Loucy (cell line): ENCODE measurements around the gene MAPRE3.

Experiments
- H2AFZ ChIP-seq: fragments of 200-600 bp; sonication (generic); 2 replicates; pipeline ENCODE4 v1.6.0; 2016; ENCODE audit warnings: antibody characterized with exemption, mild to moderate bottlenecking, low read length, moderate library complexity
- H3F3A ChIP-seq: fragments of 200-600 bp; 2 replicates; pipeline ENCODE4 v1.6.0; 2016; ENCODE audit warnings: antibody characterized with exemption, low read depth, mild to moderate bottlenecking
- H3K27me3 ChIP-seq: fragments of 200-600 bp; sonication (generic); 2 replicates; pipeline ENCODE4 v1.6.1; 2014; ENCODE audit warnings: low read length, mild to moderate bottlenecking; ENCODE audit not compliant: insufficient read depth, poor library complexity, severe bottlenecking
- H3K36me3 ChIP-seq: fragments of 200-600 bp; sonication (generic); 2 replicates; pipeline ENCODE4 v1.6.1; 2016; ENCODE audit warnings: low read length; ENCODE audit not compliant: insufficient read depth
- H3K4me1 ChIP-seq: fragments of 200-600 bp; sonication (generic); 2 replicates; pipeline ENCODE4 v1.5.1; 2014; ENCODE audit warnings: low read length, mild to moderate bottlenecking; ENCODE audit not compliant: insufficient read depth, poor library complexity, severe bottlenecking
- H3K4me2 ChIP-seq: fragments of 200-600 bp; sonication (generic); 2 replicates; pipeline ENCODE4 v1.6.0; 2014; ENCODE audit warnings: antibody characterized with exemption, low read length, low read depth, mild to moderate bottlenecking; ENCODE audit not compliant: poor library complexity, severe bottlenecking
- H3K4me3 ChIP-seq: fragments of 200-600 bp; sonication (generic); 2 replicates; pipeline ENCODE4 v1.5.1; 2014; ENCODE audit warnings: low read length, mild to moderate bottlenecking, mixed read lengths; ENCODE audit not compliant: poor library complexity, severe bottlenecking
- H3K79me2 ChIP-seq: fragments of 200-600 bp; sonication (generic); 2 replicates; pipeline ENCODE4 v1.6.1; 2014; ENCODE audit warnings: low read length; ENCODE audit not compliant: insufficient read depth
- H3K9ac ChIP-seq: fragments of 200-600 bp; sonication (generic); 2 replicates; pipeline ENCODE4 v1.6.0; 2014; ENCODE audit warnings: mild to moderate bottlenecking, low read depth, low read length, moderate library complexity; ENCODE audit not compliant: poor library complexity, severe bottlenecking
- H3K9me2 ChIP-seq: fragments of 200-600 bp; sonication (generic); replicated peaks from 2 replicates; pipeline ENCODE4 v1.6.1; 2016; ENCODE audit warnings: low read depth, low read length, mixed read lengths
- H3K9me3 ChIP-seq: fragments of 200-600 bp; sonication (generic); 2 replicates; pipeline ENCODE4 v1.6.1; 2014; ENCODE audit warnings: mild to moderate bottlenecking, antibody characterized with exemption, low read length, low read depth; ENCODE audit not compliant: insufficient read depth
- H4K20me1 ChIP-seq: fragments of 200-600 bp; sonication (generic); 2 replicates; pipeline ENCODE4 v1.6.0; 2014; ENCODE audit warnings: antibody characterized with exemption, low read length, mild to moderate bottlenecking; ENCODE audit not compliant: insufficient read depth, poor library complexity, severe bottlenecking
- EZH2phosphoT487 ChIP-seq: fragments of 200-600 bp; IDR thresholded peaks from 2 replicates; pipeline ENCODE4 v1.6.1; 2018; ENCODE audit warnings: antibody characterized with exemption, mild to moderate bottlenecking, moderate library complexity, borderline replicate concordance
- TF ChIP-seq, protein P1 (sequence below): fragments of 200-600 bp; sonication (generic); conservative IDR thresholded peaks from 2 replicates; pipeline ENCODE4 v1.5.1; 2014; ENCODE audit warnings: mild to moderate bottlenecking, antibody characterized with exemption, low read length

MAPRE3 gene

DNA sequence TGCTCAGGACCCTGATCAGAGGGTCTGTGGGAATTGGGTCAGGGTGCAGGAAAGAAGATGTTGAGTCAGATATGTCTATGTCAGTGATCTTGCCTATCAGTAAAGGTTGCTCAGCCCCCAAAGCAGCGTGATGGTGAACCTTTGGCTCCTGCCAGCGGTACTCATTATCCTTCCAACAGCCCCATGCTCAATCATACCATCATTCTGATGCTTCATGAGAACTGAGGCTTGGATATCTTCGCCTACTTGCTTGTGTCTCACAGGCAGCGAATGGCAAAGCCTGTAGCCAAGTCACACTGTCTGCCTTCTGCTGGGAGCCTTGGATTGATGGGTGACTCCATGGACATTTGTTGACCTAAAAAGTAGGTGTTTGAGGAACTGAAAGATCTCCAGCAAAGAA, 43.3 kb downstream of the MAPRE3 start:
- Histone ChIP-seq H3K9me3 (no peaks in the 10 kb centered on the region), H3K79me2 (no peaks in the 10 kb centered on the region), H3K4me1 (peaks cover 3% of the 10 kb centered on the region), H3K9me2 (no peaks in the 10 kb centered on the region), H3K4me3 (no peak overlapping the region), H4K20me1 (no peaks in the 10 kb centered on the region), H3K4me2 (no peak overlapping the region), H2AFZ (no peak overlapping the region), H3K9ac (no peak overlapping the region), H3F3A (no peaks in the 10 kb centered on the region), H3K27me3 (no peaks in the 10 kb centered on the region), H3K36me3 (no peaks in the 10 kb centered on the region)
- no peak for TF ChIP-seq EZH2phosphoT487
- TF ChIP-seq, protein P1, sequence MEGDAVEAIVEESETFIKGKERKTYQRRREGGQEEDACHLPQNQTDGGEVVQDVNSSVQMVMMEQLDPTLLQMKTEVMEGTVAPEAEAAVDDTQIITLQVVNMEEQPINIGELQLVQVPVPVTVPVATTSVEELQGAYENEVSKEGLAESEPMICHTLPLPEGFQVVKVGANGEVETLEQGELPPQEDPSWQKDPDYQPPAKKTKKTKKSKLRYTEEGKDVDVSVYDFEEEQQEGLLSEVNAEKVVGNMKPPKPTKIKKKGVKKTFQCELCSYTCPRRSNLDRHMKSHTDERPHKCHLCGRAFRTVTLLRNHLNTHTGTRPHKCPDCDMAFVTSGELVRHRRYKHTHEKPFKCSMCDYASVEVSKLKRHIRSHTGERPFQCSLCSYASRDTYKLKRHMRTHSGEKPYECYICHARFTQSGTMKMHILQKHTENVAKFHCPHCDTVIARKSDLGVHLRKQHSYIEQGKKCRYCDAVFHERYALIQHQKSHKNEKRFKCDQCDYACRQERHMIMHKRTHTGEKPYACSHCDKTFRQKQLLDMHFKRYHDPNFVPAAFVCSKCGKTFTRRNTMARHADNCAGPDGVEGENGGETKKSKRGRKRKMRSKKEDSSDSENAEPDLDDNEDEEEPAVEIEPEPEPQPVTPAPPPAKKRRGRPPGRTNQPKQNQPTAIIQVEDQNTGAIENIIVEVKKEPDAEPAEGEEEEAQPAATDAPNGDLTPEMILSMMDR, result no peak

DNA sequence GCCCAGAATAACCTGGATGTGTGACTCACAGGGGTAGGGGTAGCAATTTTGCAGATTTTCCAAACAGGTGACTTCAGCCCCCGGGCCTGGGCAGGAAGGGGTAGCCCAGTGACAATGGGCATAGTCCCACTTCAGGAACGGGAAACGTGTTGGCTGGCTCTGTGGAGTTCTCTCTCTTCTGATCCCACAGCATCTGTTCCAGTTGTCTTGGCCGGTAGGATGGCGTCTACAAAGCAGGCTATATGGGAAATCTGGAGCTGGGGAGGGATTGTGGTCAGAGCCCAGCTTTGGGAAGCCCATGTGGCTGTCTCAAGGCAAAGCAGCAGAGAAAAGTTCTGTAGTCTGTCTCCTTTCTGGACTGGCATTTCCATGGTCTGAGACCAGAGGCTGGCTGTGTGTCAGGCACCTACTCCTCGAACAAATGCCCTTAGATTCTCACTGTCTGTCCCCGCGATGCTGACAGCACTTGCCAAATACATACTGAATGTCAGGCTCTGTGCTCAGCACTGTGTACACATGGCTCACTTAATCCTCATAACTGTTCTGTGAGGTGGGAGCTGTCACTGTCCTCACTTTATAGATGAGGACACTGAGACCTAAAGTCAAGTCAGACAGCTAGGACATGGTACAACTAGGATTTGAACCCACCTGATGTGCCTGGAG, 44.5 kb downstream of the MAPRE3 start:
- TF ChIP-seq, protein P1, result no peak
- no peak for TF ChIP-seq EZH2phosphoT487
- Histone ChIP-seq H3K36me3 (no peaks in the 10 kb centered on the region), H3K79me2 (no peaks in the 10 kb centered on the region), H3K4me2 (no peak overlapping the region), H4K20me1 (no peaks in the 10 kb centered on the region), H3K27me3 (no peaks in the 10 kb centered on the region), H2AFZ (no peak overlapping the region), H3K9me3 (no peaks in the 10 kb centered on the region), H3F3A (no peaks in the 10 kb centered on the region), H3K4me1 (peaks cover 3% of the 10 kb centered on the region), H3K9ac (no peak overlapping the region), H3K9me2 (no peaks in the 10 kb centered on the region), H3K4me3 (no peak overlapping the region)

DNA sequence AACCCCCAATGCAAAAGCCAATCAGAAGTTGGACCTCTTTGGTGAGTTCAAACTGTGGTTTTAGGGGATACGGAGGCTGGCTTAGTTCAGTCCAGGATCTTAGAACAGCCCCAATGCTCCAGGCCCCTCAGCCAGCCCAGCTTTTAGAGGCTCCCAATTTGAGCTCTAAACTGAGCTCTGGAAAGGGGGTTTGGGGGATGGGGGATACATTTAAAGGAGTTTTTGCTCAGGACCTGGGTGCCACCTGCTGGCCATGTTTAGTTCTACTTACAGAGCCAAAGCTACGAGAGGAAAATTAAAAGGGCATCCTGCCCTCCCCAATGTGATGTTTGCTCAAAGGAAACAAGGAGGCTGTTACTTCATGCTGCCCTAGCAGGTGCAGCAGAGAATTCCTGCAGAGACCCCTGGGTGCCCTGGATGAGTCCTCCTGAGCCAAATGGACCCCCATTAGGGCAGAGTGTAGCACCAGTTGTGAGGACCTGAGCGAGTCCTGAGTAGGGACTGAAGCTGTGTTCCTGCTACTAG, 46.4 kb downstream of the MAPRE3 start:
- H3K4me2 ChIP-seq, result no peak overlapping the region
- no peak for TF ChIP-seq EZH2phosphoT487
- TF ChIP-seq, protein P1, result peak; percentile 78
- no peaks in the 10 kb centered on the region for H3K9me2 ChIP-seq
- H2AFZ ChIP-seq, result no peak overlapping the region
- no peaks in the 10 kb centered on the region for H4K20me1 ChIP-seq
- no peaks in the 10 kb centered on the region for H3F3A ChIP-seq
- no peak overlapping the region for H3K4me3 ChIP-seq
- H3K9ac ChIP-seq, result no peak overlapping the region
- no peaks in the 10 kb centered on the region for H3K9me3 ChIP-seq
- no peaks in the 10 kb centered on the region for H3K27me3 ChIP-seq
- peaks cover 3% of the 10 kb centered on the region for H3K4me1 ChIP-seq
- no peaks in the 10 kb centered on the region for H3K79me2 ChIP-seq
- no peaks in the 10 kb centered on the region for H3K36me3 ChIP-seq
